Stimulated activated CD8-positive, alpha-beta memory T cell treated with anti-CD3 and anti-CD28 coated beads, Interleukin-7, amount 100 ng/mL, for 24 hours (primary cell): Measurements from ENCODE around the gene BNIP2.
"Not testable (repeated sequence)": the region's sequence is repeated elsewhere in the genome, so short reads cannot be mapped to it uniquely, and the experiment has no call there.

Experiments
- DNase-seq: peaks from one replicate; pipeline ENCODE4 v3.0.0-alpha.2; 2020; ENCODE audit warnings: low read depth

Gene BNIP2, protein sequence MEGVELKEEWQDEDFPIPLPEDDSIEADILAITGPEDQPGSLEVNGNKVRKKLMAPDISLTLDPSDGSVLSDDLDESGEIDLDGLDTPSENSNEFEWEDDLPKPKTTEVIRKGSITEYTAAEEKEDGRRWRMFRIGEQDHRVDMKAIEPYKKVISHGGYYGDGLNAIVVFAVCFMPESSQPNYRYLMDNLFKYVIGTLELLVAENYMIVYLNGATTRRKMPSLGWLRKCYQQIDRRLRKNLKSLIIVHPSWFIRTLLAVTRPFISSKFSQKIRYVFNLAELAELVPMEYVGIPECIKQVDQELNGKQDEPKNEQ

DNA sequence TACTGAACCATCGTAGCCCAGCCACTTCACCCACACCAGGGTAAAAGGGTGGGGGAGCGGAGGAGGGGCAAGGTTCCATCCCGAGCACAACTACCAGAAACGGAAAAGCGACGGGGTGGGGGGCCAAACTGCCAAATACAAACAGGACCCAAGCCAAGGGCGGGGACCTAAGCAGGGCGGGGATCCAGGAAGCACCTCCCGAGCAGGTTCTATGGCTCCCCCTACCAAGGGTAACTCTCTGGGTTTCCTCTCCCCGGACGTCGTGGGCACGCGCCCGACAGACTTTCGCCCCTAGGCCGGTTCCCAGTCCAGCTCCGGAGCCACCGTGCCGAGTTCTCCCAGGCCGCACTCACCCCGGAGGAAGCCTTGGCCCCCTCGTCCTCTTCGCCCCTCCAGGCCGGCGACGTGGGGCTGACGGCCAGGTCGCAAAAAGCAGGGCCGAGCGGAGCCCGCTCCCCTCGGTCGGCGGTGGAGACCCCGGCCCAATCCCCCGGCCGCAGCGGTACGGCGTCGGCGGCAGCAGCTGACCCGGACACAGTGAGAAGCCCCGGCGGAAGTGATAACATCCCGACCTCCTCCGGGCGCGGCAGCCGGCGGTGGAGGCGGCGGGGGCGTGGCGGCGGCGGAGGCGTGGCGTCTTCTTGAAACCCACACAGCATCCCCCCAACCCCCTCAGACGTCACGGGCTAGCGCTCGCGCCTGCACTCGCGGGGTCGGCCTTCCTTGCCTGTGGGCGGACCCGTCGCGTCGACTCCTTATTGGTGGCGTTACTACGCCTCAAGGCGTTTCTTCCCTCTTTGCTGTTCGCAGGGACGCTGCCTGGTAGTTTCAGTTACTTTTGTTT lies at the start of gene BNIP2:
Gene BNIP2 (minus strand): TSS at position 539 of the 844 bp plus-strand sequence. CDS start 6,863 bp downstream, outside the sequence.
- DNase-seq: peak; percentile 98

DNA sequence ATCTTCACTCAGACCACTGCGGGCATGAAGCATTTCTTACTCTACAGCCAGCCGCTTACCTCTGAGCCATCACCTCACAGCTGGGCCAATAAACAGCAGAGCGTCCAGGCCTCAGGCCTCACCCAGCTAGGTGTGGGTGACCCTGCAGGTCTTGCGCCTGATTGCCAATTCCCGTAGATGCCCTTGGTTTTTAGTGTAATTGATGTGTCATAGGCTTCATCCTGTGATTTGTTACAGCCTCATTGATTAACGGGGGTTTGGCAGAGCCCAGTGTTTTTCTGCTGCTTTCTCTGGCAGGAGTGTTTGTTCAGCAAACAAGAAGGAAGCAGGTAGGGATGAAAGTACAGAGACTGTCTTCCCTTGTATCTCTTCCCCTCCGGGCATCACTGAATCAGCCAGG lies 49.6 kb upstream of the BNIP2 start:
- no peak for DNase-seq

DNA sequence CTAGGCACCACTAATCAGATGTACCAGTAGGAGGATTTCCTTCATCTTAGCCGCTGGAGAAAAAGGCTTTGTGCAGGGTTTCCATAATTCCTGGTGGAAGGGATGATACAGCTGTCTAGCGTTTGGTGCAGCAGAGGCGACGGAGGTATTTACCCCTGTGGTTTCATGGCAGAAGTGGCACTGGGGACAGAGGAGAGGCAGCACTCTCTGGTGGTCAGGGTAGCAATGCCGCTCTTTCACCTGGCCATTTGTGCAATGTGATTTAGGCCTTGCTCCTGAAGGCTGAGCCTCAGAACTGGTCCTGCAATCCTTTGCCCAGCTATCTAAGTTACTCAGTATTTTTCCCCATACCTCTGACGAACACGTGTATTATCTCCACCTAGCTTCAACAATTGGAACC lies 47.1 kb upstream of the BNIP2 start:
- DNase-seq: no peak

DNA sequence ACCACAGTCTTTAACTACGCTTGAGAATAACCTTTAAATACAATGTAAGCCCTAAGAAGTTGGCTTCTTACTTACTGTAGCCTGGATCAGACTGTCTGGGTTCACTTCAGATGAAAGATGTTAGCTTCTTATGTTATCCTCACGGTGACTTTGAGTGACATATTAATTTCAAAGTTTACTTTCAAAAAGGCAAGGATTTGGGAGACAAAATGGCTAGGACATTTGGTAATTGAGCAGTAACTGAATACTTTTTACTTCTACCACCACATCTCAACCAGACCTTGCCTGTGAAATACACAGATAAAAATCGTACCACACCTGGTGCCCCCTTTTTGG lies 36.0 kb upstream of the BNIP2 start:
- DNase-seq: no peak

DNA sequence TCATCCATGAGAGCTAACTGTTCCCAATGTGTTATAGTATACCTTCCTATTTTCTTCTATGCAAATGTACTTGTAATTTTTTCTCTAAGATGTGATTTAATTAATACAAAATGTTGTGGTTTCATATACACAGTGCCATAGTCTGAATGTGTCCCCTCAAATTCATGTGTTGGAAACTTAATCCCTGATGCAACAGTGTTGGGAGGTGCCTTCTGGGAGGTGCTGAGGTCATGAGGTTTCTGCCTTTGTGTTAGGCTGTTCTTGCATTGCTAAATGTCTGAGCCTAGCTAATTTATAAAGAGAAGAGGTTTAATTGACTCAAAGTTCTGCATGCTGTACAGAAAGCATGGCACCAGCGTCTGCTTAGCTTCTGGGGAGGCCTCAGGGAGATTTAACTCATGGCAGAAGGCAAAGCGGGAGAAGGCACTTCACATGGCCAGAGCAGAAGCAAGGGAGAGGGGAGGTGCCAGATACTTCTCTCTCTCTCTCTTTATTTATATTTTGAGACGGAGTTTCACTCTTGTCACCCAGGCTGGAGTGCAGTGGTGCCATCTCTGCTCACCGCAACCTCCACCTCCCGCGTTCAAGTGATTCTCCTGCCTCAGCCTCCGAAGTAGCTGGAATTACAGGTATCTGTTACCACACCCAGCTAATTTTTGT lies 34.7 kb upstream of the BNIP2 start:
- DNase-seq: no peak

DNA sequence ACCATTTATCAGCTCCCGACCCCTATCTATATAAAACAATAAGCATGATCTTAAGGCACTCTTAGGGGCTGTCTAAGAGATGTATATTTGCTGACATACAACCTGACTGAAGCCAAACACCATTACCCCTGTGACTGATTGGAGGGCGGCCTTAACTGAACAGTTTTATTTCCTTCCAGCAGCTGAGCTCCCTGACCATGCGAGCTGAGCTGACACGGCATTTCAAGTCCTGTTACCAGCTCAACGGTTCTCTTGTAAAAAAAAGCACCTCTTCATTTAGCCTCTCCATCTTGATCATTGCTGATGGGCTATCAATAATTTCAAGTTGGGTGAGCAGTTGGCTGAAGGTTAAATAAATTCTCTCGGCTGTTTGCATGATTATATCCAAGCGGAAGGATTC lies 33.4 kb upstream of the BNIP2 start:
- DNase-seq: no peak

DNA sequence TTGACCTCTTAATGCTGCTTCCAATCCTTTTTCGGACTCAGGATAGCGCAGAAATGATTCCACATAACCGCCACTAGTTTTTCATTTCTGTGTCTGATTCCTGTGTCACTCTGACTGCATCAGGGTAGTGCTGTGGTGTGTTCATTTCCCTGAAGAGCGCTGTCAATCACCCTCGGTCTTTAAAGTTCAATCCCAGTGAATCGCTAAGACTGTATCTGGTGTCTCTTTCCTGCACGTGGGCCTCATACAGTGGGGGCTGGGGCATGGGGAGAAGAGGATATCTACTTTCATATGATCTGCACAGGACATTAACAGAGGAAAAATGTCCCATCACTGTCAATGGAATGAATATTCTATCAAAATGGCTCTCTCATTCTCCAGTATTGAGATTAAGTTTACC lies 32.9 kb upstream of the BNIP2 start:
- no peak for DNase-seq

DNA sequence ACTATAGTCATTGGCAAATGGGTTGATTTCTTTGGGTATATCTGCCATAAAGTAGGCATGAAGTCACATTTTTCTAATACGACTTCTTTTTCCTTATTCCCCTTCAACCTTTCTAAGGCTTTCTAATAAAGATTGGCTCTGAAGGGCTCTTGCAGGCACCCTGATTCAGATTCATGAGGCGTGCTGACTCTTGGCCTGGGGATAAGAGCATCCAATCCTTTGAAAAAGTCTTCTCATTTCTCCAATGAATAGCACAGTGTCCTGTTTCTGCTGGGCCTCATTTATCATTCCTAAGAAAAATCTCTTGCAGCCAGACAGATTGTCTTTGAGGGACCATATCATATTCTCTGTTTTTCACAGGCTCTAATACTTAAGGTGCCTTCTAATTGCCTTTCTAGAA lies 32.3 kb upstream of the BNIP2 start:
- no peak for DNase-seq

DNA sequence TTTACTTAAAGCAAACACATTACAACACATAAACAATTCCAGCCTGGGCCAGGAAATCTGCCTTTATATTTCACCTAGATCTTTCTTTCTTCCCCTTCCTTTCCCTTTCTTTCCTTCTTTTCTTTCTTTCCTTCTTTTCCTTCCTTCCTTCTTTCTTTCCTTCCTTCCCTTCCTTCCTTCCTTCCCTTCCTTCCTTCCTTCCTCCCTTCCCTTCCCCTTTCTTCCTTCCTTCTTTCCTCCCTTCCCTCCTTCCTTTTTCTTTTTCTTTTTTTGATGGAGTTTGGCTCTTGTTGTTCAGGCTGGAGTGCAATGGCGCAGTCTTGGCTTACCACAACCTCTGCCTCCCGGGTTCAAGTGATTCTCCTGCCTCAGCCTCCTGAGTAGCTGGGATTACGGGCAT lies 24.1 kb upstream of the BNIP2 start:
- no peak for DNase-seq

DNA sequence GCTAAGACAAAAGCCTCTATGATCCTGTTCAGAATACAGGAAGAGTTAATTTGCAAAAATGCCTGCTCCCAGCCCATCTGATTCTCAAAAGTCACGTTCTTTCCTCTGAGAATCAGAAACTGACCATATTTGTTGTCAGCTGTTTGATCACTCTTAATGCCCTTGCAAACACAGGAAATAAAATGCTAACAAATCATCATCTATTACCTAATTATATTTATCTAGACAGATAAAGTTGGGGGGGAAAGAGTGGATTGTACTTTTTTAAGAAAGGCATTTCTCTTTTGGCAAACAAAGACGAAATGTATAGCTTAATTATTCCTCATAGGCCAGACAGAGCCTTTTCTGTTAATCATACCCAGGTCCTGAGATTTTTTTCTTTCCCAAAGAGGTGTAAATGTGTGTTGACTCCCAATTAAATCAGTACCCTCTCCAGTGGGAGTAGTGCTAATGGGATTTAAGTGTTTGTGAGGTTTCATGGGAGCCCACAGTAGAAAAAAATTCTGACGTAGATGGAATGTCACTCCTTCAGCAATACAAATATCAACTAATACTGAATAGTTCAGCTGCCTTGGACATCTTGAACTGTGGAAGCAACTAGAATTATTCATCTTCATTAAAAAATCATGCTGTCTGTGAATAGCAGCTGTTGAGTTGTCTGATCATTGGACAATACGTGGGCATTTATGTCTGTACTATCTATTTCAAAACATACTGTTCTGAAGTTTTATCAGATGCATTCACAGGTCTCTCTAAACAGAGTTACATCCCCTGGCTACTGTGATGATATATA lies 22.5 kb upstream of the BNIP2 start:
- no peak for DNase-seq

DNA sequence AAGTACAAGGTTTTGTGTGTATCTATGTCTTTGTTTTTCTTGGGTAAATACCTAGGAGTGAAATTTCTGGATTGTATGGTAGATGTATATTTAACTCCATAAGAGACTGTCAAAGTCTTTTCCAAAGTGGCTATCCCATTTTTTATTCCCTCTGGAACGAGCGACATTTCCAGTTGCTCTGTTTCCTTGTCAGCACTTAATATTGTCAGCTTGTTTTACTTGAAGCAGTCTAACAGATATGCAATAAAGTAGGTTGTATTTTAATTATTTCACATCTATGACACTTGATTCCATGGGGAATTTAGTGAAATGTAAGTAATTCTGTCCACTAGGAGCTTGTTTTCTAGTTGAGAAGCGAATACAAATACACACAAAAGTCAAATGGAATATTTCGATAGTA lies 18.5 kb upstream of the BNIP2 start:
- no peak for DNase-seq

DNA sequence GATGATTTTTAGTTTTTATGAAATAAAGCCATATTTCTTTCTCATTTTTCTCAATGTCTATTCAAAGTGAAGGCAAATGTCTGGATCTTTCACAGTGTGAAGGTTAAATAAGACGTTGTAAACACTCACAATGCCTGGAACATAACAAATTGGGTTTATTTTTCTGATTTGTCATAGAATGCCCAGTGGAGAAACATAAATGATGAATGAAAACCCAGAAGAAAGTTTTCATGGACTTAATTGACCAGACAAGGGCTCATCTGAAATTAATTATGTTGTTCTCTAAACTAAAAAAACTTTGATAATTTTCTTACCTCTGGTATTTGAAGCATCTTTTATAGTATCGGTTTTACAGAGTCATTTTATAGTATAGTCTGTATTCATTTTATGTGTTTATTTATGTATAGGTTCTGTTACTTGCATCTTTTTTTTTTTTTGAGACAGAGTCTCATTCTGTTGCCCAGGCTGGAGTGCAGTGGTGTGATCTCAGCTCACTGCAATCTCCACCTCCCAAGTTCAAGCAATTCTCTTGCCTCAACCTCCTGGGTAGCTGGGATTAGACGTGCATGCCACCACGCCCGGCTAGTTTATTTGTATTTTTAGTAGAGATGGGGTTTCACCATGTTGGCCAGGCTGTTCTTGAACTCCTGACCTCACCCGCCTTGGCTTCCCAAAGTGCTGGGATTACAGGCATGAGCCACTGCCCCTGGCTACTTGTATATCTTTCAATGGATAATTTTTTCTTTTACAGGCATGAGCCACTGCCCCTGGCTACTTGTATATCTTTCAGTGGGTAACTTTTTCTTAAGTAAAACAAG lies 15.1 kb upstream of the BNIP2 start:
- no peak for DNase-seq

DNA sequence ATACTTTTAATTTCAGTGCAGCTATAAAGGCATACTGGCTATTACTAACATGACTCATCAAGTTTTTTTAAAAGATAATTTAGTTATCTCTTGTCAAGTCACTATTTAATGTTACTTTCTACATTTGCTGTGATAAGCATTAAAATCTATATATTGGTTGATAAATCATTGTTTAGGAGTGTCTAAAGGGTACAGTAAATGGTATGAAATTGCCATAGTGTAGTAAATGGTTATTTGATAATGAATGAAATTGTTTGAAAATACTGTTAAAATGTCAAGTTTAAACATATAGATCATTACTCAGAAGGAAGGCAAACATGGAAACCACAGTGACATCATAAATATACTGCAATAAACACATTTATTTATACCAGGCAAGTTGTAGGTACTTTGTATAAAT lies 13.2 kb upstream of the BNIP2 start:
- DNase-seq: no peak

DNA sequence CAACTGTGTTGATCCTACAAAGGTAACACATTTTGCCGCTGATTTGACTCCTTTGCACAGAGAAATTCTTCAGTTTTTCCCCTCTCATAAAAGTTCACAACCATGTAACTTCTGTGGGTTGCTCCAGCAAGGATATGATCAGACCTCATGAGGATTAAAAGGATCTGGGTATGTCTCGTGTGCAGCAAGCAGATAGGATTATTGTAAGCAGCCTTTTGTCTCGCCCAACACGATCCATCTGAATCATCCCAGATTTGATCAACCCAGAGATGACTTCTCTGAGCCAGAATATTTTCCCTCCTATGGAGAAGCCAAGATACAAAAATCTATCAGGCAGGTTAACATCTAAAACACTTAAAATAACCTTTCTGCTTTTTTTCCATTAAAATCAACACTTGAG lies 12.8 kb upstream of the BNIP2 start:
- DNase-seq: no peak

DNA sequence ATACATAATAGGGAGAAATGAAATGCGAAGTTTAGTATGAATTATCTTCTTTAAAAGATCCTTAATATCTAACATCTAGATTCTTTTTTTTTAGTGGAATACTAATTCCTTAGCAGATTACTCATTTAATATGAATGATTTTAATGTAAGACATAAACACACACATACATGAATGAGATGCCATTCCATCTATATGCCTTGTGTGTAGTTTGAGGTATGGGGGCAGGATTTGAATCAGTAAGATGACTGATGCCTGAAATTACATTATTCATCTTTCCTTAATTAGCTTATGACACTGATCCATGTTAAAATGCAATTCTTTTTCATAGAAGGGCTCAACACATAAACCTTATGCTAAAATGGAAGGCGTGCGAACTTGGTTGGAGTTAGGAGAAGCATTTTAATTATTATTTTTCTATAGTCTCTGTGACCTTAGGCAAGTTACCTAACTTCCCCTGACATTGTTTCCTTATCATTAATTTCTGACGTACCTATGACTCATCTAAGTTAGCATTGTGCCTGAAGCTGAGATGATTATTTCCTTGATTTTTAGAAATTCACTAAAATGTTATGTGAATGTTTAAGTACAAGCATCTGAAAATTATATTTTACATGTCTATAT lies 10.8 kb upstream of the BNIP2 start:
- no peak for DNase-seq

DNA sequence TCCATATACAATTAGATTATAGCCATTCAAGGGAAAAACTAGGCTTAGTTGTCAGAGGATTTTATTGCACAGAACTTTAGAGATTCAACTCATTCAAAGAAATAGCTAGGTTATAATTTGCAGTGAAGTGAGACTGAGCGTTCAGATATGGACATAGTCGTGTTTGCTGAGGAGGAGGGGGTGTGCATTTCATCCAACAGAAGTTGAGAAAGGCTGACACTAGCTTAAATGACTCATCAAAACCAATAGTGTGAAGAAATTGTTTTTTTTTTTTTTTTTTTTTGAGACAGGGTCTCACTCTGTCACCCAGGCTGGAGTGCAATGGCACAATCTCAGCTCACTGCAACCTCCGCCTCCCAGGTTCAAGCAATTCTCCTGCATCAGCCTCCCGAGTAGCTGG lies 8.9 kb upstream of the BNIP2 start:
- DNase-seq: not testable (repeated sequence)

DNA sequence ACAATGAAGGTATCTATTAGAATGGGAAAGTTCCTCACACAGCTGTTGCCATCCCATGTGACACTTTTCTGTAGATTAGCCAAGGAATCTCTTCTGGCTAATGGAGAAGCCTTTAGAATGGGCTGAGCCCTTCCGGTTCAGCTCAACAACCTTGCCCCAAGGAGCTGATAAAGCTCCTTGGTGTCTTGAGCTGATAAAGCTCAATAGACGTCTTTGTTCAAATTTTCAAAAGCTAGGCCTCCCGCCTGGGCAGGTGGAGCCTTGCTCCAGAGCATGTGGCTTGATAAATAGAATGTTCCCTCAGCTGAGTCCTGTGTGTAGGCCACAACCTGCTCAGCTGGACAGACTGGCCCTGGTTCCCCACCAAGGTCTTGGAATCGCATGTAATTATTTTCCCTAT lies 7.2 kb upstream of the BNIP2 start:
- no peak for DNase-seq

DNA sequence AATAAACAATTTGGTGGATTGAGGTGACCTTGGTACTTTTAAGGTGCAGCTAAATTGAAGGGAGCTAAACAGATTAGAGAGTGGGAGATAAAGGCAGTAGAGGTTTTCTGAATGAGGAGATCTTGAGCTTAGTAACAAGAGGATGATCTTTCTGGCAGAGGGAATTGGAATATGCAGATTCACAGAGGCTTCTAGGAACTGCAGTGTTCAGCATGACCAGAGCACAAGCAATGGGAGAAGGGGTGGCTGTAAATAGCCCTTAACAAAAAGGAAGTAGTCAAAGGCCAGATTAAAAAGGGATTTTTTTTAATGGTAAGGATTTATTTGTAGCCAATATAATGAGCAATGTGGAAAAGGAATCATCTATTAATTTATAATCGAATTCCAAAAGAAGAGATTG lies 5.7 kb upstream of the BNIP2 start:
- no peak for DNase-seq

DNA sequence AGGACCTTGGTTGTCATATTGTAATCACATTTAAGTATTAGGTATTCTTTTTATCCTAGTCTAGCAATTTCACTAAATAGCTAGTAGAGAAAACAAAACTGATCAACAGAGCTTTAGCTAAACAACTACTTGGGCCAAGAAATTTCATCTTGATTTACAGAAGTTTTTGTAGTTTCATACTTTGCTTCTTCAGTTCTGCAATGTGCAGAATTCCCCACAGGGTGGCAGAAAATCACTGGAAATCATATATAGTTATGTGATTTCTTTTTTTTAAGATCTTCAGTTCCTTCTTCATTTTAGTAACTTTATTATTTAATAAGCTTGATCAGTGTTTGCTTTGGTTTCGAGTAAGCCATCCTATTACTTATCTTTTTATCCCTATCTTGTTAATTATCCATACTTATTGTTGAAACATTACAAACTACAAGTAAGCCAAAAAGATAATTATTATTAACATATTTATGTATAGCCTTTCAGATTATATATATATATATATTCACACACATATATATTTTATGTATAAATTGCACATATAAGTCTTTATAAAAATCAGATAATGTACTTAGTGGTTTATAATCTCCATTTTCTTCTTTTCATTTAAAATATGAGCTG lies 2.2 kb upstream of the BNIP2 start:
- DNase-seq: no peak

DNA sequence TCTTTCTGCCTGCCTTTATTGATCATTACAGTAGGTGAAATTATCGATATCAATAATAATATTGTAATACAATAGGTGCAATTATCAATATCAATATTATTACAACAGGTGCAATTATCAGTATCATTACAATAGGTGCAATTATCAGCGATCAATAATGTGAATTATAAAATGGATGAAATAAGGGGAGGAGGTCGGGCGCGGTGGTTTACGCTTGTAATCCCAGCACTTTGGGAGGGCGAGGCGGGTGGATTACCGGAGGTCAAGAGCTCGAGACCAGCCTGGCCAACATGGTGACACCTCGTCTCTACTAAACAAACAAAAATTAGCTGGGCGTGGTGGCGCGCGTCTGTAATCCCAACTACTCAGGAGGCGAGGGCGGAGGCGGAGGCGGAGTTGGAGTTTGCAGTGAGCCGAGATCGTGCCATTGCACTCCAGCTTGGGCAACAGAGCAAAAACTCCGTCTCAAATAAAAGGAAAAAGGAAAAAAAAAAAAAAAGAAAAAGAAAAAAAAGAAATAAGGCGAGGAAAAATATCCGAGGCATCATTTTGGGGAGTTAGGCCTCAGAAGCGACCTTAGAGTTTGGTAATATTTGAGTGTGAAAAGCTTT lies 611 bp upstream of the BNIP2 start:
- peak; percentile 27 for DNase-seq
